Testis (tissue), 3 donors: ENCODE results near the gene CFAP46. TPM values are rescaled to one million over a fixed set of nuclear protein-coding genes. Genes with fewer than 3 reads are reported as not detected.
A peak's percentile ranks its signal among the peaks of the same experiment; 100 is the strongest.

Experiments used
- DNase-seq: peaks from one replicate; pipeline ENCODE4 v3.0.0-alpha.2; 2019
- H3K27ac ChIP-seq, 2 donors: fragments of 200-600 bp; sonication (generic); one replicate each; pipeline ENCODE4 v1.5.1; 2019
- H3K27me3 ChIP-seq: fragments of 200-600 bp; sonication (generic); one replicate; pipeline ENCODE4 v1.5.1; 2019
- H3K36me3 ChIP-seq: fragments of 200-600 bp; sonication (generic); one replicate; pipeline ENCODE4 v1.5.1; 2017; ENCODE audit warnings: low read depth; ENCODE audit errors: missing control alignments
- H3K4me1 ChIP-seq: fragments of 200-600 bp; sonication (generic); one replicate; pipeline ENCODE4 v1.5.1; 2019
- H3K4me3 ChIP-seq, 2 donors: fragments of 200-600 bp; sonication (generic); one replicate each; pipeline ENCODE4 v1.5.1; 2017 to 2019
- H3K9me3 ChIP-seq: fragments of 200-600 bp; sonication (generic); one replicate; pipeline ENCODE4 v1.5.1; 2017
- POLR2A ChIP-seq: fragments of 450-650 bp; IDR thresholded peaks from one replicate; pipeline ENCODE4 v1.6.1; 2017; ENCODE audit warnings: antibody characterized with exemption, mild to moderate bottlenecking, moderate library complexity
- WGBS, 2 donors: methylation state at CpG; one replicate each; pipeline ENCODE4 v1.1.5; 2018; 5-methylcytosine and 5-hydroxymethylcytosine counted together
- intact Hi-C: fragments of 100-400 bp; cut with DNase I; formaldehyde crosslinking; loops from one replicate; pipeline ENCODE4 v1.15.1; 2023; ENCODE audit warnings: low total_unique reads
- polyA plus RNA-seq: library from polyadenylated mRNA; stranded (reverse); fragments of 350-450 nt; fragmentation: Illumina TruSeq; extraction: RNeasy Lipid Tissue Mini Kit (QIAGEN cat#74804); gene quantifications from one replicate; pipeline ENCODE4 v1.2.3, GENCODE V29; 2014; ENCODE audit warnings: low read depth, low replicate concordance; ENCODE audit not compliant: insufficient read depth
- total RNA-seq, 2 donors: library from RNA; depleted of rRNA; stranded (reverse); fragments of >200 nt; gene quantifications; one replicate each; pipeline ENCODE4 v1.2.3, GENCODE V29; 2016
- TF ChIP-seq, protein P1 (sequence below), 3 experiments: fragments of 450-650 bp in 2 of 3; fragments of 200-600 bp in 1 of 3; sonication (generic) in 1 of 3; IDR thresholded peaks; one replicate each; pipeline ENCODE4 v1.5.1; 2016 to 2019; ENCODE audit warnings: antibody characterized with exemption in 3 of 3, mild to moderate bottlenecking in 2 of 3, moderate library complexity in 1 of 3

The CFAP46 gene
- total and polyA plus RNA-seq, 3 donors from 2014 or later: 36.0 to 67.6 (median 59.0) TPM

DNA sequence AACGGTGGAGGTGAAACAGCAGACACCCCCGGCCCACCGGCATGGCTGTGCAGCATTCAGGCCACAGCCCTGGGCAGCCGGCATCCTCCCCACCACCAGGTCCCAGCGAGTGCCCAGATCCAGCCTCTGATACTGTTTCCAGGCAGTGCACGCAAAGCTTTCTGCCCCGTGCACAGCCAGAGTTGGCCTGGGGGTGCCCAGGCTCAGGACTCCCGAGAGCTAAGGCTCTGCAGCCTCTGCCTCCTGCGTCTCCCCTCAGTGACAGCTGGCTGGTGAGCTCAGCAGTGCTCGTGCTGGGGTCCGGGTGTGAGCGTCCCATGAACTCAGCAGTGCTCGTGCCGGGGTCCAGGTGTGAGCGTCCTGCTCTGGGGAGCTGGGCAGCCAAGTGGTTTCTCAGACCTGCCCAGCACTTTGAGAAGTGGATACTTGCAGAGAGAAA lies 65.4 kb downstream of the CFAP46 start:
- Histone ChIP-seq H3K4me1 (no peaks in the 10 kb centered on the region), H3K27ac (no peak overlapping the region), H3K9me3 (no peaks in the 10 kb centered on the region), H3K36me3 (no peaks in the 10 kb centered on the region), H3K27me3 (no peaks in the 10 kb centered on the region), H3K4me3 (no peak overlapping the region)
- TF ChIP-seq, protein P1, sequence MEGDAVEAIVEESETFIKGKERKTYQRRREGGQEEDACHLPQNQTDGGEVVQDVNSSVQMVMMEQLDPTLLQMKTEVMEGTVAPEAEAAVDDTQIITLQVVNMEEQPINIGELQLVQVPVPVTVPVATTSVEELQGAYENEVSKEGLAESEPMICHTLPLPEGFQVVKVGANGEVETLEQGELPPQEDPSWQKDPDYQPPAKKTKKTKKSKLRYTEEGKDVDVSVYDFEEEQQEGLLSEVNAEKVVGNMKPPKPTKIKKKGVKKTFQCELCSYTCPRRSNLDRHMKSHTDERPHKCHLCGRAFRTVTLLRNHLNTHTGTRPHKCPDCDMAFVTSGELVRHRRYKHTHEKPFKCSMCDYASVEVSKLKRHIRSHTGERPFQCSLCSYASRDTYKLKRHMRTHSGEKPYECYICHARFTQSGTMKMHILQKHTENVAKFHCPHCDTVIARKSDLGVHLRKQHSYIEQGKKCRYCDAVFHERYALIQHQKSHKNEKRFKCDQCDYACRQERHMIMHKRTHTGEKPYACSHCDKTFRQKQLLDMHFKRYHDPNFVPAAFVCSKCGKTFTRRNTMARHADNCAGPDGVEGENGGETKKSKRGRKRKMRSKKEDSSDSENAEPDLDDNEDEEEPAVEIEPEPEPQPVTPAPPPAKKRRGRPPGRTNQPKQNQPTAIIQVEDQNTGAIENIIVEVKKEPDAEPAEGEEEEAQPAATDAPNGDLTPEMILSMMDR (IDR thresholded peaks at IDR 0.05): no peak
- TF ChIP-seq POLR2A: no peak
- peak; percentile 7 for DNase-seq
- 88 to 93% methylated on average over 12 to 15 of the region's 15 CpGs for WGBS, 2 donors
- intact Hi-C loops: no loop called here

DNA sequence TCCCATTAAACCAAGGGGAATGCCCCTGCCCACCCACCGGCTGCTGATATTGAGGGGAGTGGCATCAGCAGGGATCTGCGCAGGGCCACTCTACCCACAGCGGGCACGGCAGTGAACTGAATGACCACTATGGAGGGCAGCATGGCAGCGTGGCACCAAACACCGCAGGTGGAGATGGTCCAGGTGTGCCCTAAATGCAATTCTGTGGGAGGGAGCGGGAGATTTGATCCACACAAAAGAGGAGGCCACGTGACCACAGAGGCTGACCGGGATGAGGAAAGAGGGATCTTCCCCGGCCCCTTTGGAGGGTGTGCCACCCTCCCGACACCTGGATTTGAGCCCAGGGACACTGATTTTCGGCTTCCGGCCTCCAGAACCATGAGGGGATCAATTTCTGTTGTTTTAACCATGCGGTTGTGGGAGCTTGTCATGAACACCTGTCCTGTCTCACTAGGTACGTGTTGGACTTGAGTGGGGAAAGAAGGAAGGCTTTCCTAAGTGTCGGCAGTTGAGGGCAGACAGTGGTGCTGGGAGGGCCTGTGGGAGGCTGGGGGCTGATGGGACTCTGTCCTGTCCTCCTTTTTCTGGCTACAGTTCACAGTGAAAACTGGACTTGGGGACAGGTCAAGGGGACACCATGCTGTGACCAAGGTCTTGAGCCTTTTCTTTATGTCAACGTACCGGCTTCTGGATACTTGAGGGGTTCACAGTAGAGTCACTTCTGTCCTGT lies 66.1 kb downstream of the CFAP46 start:
- Histone ChIP-seq H3K36me3 (no peaks in the 10 kb centered on the region), H3K27ac (no peak overlapping the region), H3K27me3 (no peaks in the 10 kb centered on the region), H3K9me3 (no peaks in the 10 kb centered on the region), H3K4me1 (no peaks in the 10 kb centered on the region), H3K4me3 (no peak overlapping the region)
- TF ChIP-seq, protein P1 (IDR thresholded peaks at IDR 0.05): no peak
- TF ChIP-seq POLR2A: no peak
- intact Hi-C loops: no loop called here
- 90 to 91% methylated on average over 18 of the region's 18 CpGs for WGBS, 2 donors
- no peak for DNase-seq

DNA sequence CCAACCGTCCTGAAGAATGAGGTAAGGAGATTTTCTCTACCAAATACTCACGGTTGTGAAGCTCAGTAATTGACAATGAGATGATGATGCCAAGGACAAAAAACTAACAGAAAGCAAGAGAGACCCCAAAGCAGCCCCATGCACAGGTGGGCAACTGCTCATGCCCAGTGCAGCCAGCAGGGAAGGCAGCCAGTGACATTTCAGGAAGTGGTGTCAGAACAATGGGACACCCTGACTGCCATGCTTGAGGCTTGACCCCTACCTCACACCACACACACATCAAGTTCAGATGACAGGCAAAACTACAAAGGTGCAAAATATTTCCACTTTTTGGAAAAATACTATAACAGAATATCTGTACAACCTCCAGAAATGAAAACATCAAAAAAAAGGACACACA lies 66.9 kb downstream of the CFAP46 start:
- H3K27ac ChIP-seq: no peak overlapping the region
- no peaks in the 10 kb centered on the region for H3K36me3 ChIP-seq
- H3K27me3 ChIP-seq: no peaks in the 10 kb centered on the region
- H3K9me3 ChIP-seq: no peaks in the 10 kb centered on the region
- no peaks in the 10 kb centered on the region for H3K4me1 ChIP-seq
- 86 to 90% methylated on average over 2 of the region's 2 CpGs for WGBS, 2 donors
- TF ChIP-seq POLR2A: no peak
- TF ChIP-seq, protein P1 (IDR thresholded peaks at IDR 0.05): no peak
- H3K4me3 ChIP-seq: no peak overlapping the region
- DNase-seq: no peak
- intact Hi-C loops: no loop called here

DNA sequence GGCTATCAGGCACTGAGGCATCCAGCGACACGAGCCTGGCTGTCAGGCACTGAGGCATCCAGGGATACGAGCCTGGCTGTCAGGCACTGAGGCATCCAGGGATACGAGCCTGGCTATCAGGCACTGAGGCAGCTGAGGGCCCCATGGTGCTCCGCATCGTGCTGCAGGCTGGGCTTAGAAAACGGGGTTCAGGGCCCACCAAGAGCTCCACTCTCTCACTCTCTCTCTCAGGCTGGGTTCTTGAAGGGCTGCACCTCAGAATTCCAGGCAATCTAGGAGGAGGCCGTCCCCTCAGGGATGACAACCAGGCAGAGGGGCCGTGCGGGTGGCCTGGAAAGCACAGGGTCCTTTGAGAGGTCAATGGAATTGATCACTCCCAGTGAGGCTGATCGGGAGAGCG lies 69.0 kb downstream of the CFAP46 start:
- TF ChIP-seq, protein P1 (IDR thresholded peaks at IDR 0.05): no peak
- no peak for TF ChIP-seq POLR2A
- intact Hi-C loops: no loop called here

DNA sequence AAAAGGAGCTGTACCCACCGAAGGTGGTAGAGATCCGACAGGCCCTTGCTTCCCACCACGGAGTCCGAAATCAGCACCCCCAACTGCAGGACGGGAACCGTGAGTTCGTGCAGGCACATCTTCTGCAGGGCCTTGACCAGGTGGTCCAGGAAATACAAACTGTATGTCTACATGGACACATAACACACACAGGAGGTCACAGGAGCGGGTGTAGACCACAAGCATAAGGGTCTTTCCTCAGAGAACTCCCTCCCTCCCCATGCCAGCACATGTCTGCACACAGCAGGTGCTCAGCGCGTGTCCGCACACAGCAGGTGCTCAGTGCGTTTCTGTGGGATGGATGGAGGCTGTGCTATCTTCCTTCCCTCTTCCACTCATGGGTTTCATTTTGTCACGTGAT lies 69.7 kb downstream of the CFAP46 start:
- DNase-seq: peak; percentile 7

More for the DNA sequence above, 69.0 kb downstream of the CFAP46 start:
- Histone ChIP-seq H3K36me3 (no peaks in the 10 kb centered on the region), H3K4me3 (no peak overlapping the region), H3K27me3 (no peaks in the 10 kb centered on the region), H3K27ac (no peak overlapping the region), H3K4me1 (no peaks in the 10 kb centered on the region), H3K9me3 (no peaks in the 10 kb centered on the region)
- DNase-seq: peak; percentile 11
- 84 to 89% methylated on average over 7 to 12 of the region's 12 CpGs for WGBS, 2 donors

More for the DNA sequence above, 69.7 kb downstream of the CFAP46 start:
- no peak overlapping the region for H3K27ac ChIP-seq
- no peaks in the 10 kb centered on the region for H3K4me1 ChIP-seq
- H3K36me3 ChIP-seq: no peaks in the 10 kb centered on the region
- H3K4me3 ChIP-seq: no peak overlapping the region
- no peaks in the 10 kb centered on the region for H3K9me3 ChIP-seq
- WGBS, 2 donors: 91% methylated on average over 13 of the region's 13 CpGs
- no peaks in the 10 kb centered on the region for H3K27me3 ChIP-seq
- intact Hi-C loops: no loop called here
- TF ChIP-seq POLR2A: no peak
